Measurements from ENCODE around the gene EEF1B2. TPM values are rescaled to one million over a fixed set of nuclear protein-coding genes. Genes with fewer than 3 reads are reported as not detected.

EEF1B2 gene
- total RNA-seq, 1 experiment from 2014 or later, result 523 TPM

DNA sequence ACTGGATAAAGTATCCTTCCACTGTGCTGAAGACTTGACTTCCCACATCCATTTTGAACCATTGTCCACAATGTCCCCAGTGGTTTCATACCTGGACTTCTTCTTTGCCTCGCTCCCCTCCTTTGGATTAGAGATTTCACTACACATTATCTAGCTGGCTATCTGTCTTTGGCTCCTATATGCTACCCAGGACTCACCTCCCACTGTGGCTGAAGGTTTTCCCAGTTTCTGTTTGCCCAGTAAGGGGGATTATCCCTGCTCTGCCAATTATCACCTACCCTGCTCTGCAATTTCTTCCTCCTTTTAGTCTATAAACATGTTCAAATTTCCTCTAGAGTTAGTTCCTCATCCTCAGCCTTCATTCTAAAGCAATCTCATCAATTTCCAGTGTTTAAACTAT is 9.5 kb upstream of the EEF1B2 start:
- CTCF ChIA-PET, result no interaction called here
- no peaks in the 10 kb centered on the region for H3K27me3 ChIP-seq (ENCODE audit: control insufficient read depth, insufficient read depth, low read length)
- no peak for ATAC-seq
- intact Hi-C loops (cut with micrococcal nuclease; ENCODE audit: unreplicated experiment), result no loop called here
- H3K4me3 ChIP-seq (ENCODE audit: low read depth in 2 of 2, low read length in 2 of 2), result no peak overlapping the region
- POLR2A ChIA-PET, result no interaction called here
- in situ Hi-C loops (cut with HindIII; ENCODE audit: low pct_unique_long_range_greater_than_20kb, low sequenced_read_pairs), result no loop called here
- TSS peak; percentile 8 for BruUV-seq (replicated peaks)
- peaks cover 42% of the 10 kb centered on the region for H3K36me3 ChIP-seq (ENCODE audit: control insufficient read depth, insufficient read depth, low read length)
- DNase-seq (ENCODE audit: low read depth, low spot score), result no peak
- H3K27ac ChIP-seq (ENCODE audit: low read length), result no peak overlapping the region
- no peaks in the 10 kb centered on the region for H3K9me3 ChIP-seq (ENCODE audit: control insufficient read depth, insufficient read depth, low read depth, low read length)
- TF ChIP-seq TCF7L2 (IDR thresholded peaks at IDR 0.05; ENCODE audit: low read depth, low read length) (no peak), POLR2AphosphoS5 (IDR thresholded peaks at IDR 0.05; ENCODE audit: low read depth, low read length) (no peak), SIN3A (IDR thresholded peaks at IDR 0.05; ENCODE audit: borderline replicate concordance, insufficient read depth, low read depth, low read length) (no peak)
- TF ChIP-seq, protein P1, sequence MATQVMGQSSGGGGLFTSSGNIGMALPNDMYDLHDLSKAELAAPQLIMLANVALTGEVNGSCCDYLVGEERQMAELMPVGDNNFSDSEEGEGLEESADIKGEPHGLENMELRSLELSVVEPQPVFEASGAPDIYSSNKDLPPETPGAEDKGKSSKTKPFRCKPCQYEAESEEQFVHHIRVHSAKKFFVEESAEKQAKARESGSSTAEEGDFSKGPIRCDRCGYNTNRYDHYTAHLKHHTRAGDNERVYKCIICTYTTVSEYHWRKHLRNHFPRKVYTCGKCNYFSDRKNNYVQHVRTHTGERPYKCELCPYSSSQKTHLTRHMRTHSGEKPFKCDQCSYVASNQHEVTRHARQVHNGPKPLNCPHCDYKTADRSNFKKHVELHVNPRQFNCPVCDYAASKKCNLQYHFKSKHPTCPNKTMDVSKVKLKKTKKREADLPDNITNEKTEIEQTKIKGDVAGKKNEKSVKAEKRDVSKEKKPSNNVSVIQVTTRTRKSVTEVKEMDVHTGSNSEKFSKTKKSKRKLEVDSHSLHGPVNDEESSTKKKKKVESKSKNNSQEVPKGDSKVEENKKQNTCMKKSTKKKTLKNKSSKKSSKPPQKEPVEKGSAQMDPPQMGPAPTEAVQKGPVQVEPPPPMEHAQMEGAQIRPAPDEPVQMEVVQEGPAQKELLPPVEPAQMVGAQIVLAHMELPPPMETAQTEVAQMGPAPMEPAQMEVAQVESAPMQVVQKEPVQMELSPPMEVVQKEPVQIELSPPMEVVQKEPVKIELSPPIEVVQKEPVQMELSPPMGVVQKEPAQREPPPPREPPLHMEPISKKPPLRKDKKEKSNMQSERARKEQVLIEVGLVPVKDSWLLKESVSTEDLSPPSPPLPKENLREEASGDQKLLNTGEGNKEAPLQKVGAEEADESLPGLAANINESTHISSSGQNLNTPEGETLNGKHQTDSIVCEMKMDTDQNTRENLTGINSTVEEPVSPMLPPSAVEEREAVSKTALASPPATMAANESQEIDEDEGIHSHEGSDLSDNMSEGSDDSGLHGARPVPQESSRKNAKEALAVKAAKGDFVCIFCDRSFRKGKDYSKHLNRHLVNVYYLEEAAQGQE (IDR thresholded peaks at IDR 0.05; ENCODE audit: insufficient read depth in 1 of 2, low read depth in 2 of 2, low read length in 1 of 2), result no peak
- TF ChIP-seq, protein P2, sequence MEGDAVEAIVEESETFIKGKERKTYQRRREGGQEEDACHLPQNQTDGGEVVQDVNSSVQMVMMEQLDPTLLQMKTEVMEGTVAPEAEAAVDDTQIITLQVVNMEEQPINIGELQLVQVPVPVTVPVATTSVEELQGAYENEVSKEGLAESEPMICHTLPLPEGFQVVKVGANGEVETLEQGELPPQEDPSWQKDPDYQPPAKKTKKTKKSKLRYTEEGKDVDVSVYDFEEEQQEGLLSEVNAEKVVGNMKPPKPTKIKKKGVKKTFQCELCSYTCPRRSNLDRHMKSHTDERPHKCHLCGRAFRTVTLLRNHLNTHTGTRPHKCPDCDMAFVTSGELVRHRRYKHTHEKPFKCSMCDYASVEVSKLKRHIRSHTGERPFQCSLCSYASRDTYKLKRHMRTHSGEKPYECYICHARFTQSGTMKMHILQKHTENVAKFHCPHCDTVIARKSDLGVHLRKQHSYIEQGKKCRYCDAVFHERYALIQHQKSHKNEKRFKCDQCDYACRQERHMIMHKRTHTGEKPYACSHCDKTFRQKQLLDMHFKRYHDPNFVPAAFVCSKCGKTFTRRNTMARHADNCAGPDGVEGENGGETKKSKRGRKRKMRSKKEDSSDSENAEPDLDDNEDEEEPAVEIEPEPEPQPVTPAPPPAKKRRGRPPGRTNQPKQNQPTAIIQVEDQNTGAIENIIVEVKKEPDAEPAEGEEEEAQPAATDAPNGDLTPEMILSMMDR (IDR thresholded peaks at IDR 0.05), result no peak
- no peaks in the 10 kb centered on the region for H3K4me1 ChIP-seq (ENCODE audit: control insufficient read depth, insufficient read depth, low read length)

DNA sequence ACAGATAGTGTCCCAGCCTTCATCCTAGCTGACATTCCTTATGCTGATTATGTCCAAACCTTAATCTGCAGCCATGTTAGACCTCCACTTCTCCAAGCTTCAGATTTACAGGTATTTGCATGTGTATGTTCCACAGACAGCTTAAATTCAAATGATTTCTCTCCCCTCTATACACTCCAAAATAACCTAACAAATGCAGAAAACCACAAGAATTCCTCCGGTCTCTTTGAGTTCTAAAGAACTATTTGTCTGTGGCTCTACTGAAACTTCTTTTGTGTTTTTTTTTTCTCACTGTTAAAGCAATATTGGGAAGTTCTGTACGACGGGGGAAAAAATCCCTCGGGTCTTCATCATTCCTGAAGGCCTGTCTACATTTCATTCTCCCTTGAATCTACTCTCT is 9.1 kb upstream of the EEF1B2 start:
- ChIA-PET POLR2A (no interaction called here), CTCF (no interaction called here)
- in situ Hi-C loops (cut with HindIII; ENCODE audit: low pct_unique_long_range_greater_than_20kb, low sequenced_read_pairs), result no loop called here
- ATAC-seq (no peak), DNase-seq (ENCODE audit: low read depth, low spot score) (no peak)
- intact Hi-C loops (cut with micrococcal nuclease; ENCODE audit: unreplicated experiment), result no loop called here
- TF ChIP-seq SIN3A (IDR thresholded peaks at IDR 0.05; ENCODE audit: borderline replicate concordance, insufficient read depth, low read depth, low read length) (no peak), POLR2AphosphoS5 (IDR thresholded peaks at IDR 0.05; ENCODE audit: low read depth, low read length) (no peak), TCF7L2 (IDR thresholded peaks at IDR 0.05; ENCODE audit: low read depth, low read length) (no peak)
- TF ChIP-seq, protein P2 (IDR thresholded peaks at IDR 0.05), result no peak
- TF ChIP-seq, protein P1 (IDR thresholded peaks at IDR 0.05; ENCODE audit: insufficient read depth in 1 of 2, low read depth in 2 of 2, low read length in 1 of 2), result no peak
- Histone ChIP-seq H3K4me3 (ENCODE audit: low read depth in 2 of 2, low read length in 2 of 2) (no peak overlapping the region), H3K27me3 (ENCODE audit: control insufficient read depth, insufficient read depth, low read length) (no peaks in the 10 kb centered on the region), H3K9me3 (ENCODE audit: control insufficient read depth, insufficient read depth, low read depth, low read length) (no peaks in the 10 kb centered on the region), H3K27ac (ENCODE audit: low read length) (no peak overlapping the region), H3K4me1 (ENCODE audit: control insufficient read depth, insufficient read depth, low read length) (no peaks in the 10 kb centered on the region), H3K36me3 (ENCODE audit: control insufficient read depth, insufficient read depth, low read length) (peaks cover 41% of the 10 kb centered on the region)
- no TSS peak for BruUV-seq (replicated peaks)

Data from Panc1 (cell line).